ENCODE measurements around the gene SUPT16H.

SUPT16H gene

GRCh38 chr14:21334202-21334906 lies 49.5 kb downstream of the SUPT16H start:
- Mint-ChIP-seq H3K27me3 (ENCODE audit: low read depth, poor library complexity) (peaks cover 9% of the 10 kb centered on the region), H3K36me3 (ENCODE audit: low read depth) (no peaks in the 10 kb centered on the region), H3K9me3 (no peaks in the 10 kb centered on the region), H3K4me3 (no peak overlapping the region), H3K4me1 (no peaks in the 10 kb centered on the region), H3K27ac (no peak overlapping the region)
- no peak for DNase-seq
- no peak for TF ChIP-seq CTCF (IDR thresholded peaks at IDR 0.05)

GRCh38 chr14:21332950-21333349 lies 50.9 kb downstream of the SUPT16H start:
- Mint-ChIP-seq H3K9me3 (no peaks in the 10 kb centered on the region), H3K27ac (no peak overlapping the region)

GRCh38 chr14:21326972-21327371 lies 56.8 kb downstream of the SUPT16H start:
- TF ChIP-seq CTCF (IDR thresholded peaks at IDR 0.05) = no peak
- Mint-ChIP-seq H3K9me3 (no peaks in the 10 kb centered on the region), H3K36me3 (ENCODE audit: low read depth) (no peaks in the 10 kb centered on the region), H3K4me3 (no peak overlapping the region), H3K27me3 (ENCODE audit: low read depth, poor library complexity) (peaks cover 13% of the 10 kb centered on the region), H3K4me1 (peaks cover 7% of the 10 kb centered on the region), H3K27ac (no peak overlapping the region)
- no peak for DNase-seq

More at GRCh38 chr14:21332950-21333349, 50.9 kb downstream of the SUPT16H start:
- Mint-ChIP-seq H3K4me1 (no peaks in the 10 kb centered on the region), H3K27me3 (ENCODE audit: low read depth, poor library complexity) (peaks cover 9% of the 10 kb centered on the region), H3K4me3 (no peak overlapping the region), H3K36me3 (ENCODE audit: low read depth) (no peaks in the 10 kb centered on the region)
- no peak for TF ChIP-seq CTCF (IDR thresholded peaks at IDR 0.05)
- DNase-seq = no peak

GRCh38 chr14:21322716-21323115 lies 61.1 kb downstream of the SUPT16H start:
- no peaks in the 10 kb centered on the region for H3K9me3 Mint-ChIP-seq
- H3K36me3 Mint-ChIP-seq (ENCODE audit: low read depth) = no peaks in the 10 kb centered on the region
- peaks cover 21% of the 10 kb centered on the region for H3K27me3 Mint-ChIP-seq (ENCODE audit: low read depth, poor library complexity)
- no peak for DNase-seq
- no peak overlapping the region for H3K27ac Mint-ChIP-seq
- no peak for TF ChIP-seq CTCF (IDR thresholded peaks at IDR 0.05)
- H3K4me1 Mint-ChIP-seq = peaks cover 18% of the 10 kb centered on the region
- no peak overlapping the region for H3K4me3 Mint-ChIP-seq

- no peak overlapping the region for H3K27ac Mint-ChIP-seq
- TF ChIP-seq CTCF (IDR thresholded peaks at IDR 0.05) = no peak
- H3K4me3 Mint-ChIP-seq = no peak overlapping the region
- DNase-seq = no peak
- no peaks in the 10 kb centered on the region for H3K36me3 Mint-ChIP-seq (ENCODE audit: low read depth)
- H3K27me3 Mint-ChIP-seq (ENCODE audit: low read depth, poor library complexity) = peaks cover 21% of the 10 kb centered on the region
- peaks cover 21% of the 10 kb centered on the region for H3K4me1 Mint-ChIP-seq
- no peaks in the 10 kb centered on the region for H3K9me3 Mint-ChIP-seq
These were observed 62.9 kb downstream of the SUPT16H start for GRCh38 chr14:21320913-21321312.

GRCh38 chr14:21317398-21317797 lies 66.4 kb downstream of the SUPT16H start:
- no peak overlapping the region for H3K4me3 Mint-ChIP-seq
- H3K4me1 Mint-ChIP-seq = peaks cover 18% of the 10 kb centered on the region
- no peak for TF ChIP-seq CTCF (IDR thresholded peaks at IDR 0.05)
- H3K9me3 Mint-ChIP-seq = no peaks in the 10 kb centered on the region
- no peaks in the 10 kb centered on the region for H3K36me3 Mint-ChIP-seq (ENCODE audit: low read depth)
- peaks cover 18% of the 10 kb centered on the region for H3K27me3 Mint-ChIP-seq (ENCODE audit: low read depth, poor library complexity)
- no peak for DNase-seq
- no peak overlapping the region for H3K27ac Mint-ChIP-seq

All from nephron progenitor cell (in vitro differentiated cells).